K562 (cell line): ENCODE results near the gene MYH11.

ENCODE experiments used
- CGGBP1 ChIP-seq: fragments of 250-450 bp; sonication (Bioruptor Pico); IDR thresholded peaks from 2 replicates; pipeline ENCODE4 v1.9.0; 2021; ENCODE audit warnings: mild to moderate bottlenecking
- CHAMP1 ChIP-seq: fragments of 450-650 bp; IDR thresholded peaks from 2 replicates; pipeline ENCODE4 v1.6.1; 2016; ENCODE audit warnings: mild to moderate bottlenecking
- CREM ChIP-seq: IDR thresholded peaks from 2 replicates; pipeline ENCODE4 v1.6.1; 2014; ENCODE audit warnings: antibody characterized with exemption, low read depth
- EP300 ChIP-seq: IDR thresholded peaks from 2 replicates; pipeline ENCODE4 v1.6.1; 2012; ENCODE audit warnings: low read length, improper control_type of control experiment
- SMC3 ChIP-seq: conservative IDR thresholded peaks from 2 replicates; pipeline ENCODE4 v1.6.1; 2011; ENCODE audit warnings: low read depth, low read length, improper control_type of control experiment; ENCODE audit not compliant: insufficient read depth
- ZNF121 ChIP-seq: sonication (generic); formaldehyde crosslinking; conservative IDR thresholded peaks from 2 replicates; pipeline ENCODE4 v1.8.0; 2022; ENCODE audit warnings: missing genetic modification reagents
- ZNF143 ChIP-seq: sonication (generic); formaldehyde crosslinking; IDR thresholded peaks from 2 replicates; pipeline ENCODE4 v1.9.0; 2022; ENCODE audit warnings: mild to moderate bottlenecking, missing genetic modification reagents
- ZNF644 ChIP-seq: fragments of 200-800 bp; sonication (Bioruptor generic); IDR thresholded peaks from 2 replicates; pipeline ENCODE4 v1.6.1; 2016; ENCODE audit warnings: low read depth, missing genetic modification characterization, missing compliant biosample characterization
- TF ChIP-seq, protein P1 (sequence below): sonication (generic); formaldehyde crosslinking; IDR thresholded peaks from 2 replicates; pipeline ENCODE4 v1.8.1; 2022; ENCODE audit warnings: missing genetic modification reagents

DNA sequence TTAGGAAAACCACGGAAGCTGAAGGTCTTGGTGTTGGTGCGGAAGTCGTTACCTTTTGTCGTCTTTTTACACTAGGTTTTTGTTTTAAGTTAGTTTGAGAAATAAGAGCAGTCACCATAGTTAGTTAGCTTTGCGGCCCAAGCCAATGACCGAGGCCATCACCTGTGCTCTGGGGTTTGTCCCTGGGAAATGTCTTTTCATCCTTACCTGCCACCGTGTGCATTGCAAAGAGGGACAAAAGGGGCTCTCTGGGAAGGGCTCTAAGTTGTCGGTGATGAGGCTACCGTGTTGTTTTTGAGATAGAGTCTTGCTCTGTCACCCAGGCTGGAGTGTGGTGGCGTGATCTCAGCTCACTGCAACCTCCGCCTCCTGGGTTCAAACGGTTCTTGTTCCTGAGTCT, 157.0 kb downstream of the MYH11 start:
- TF ChIP-seq, protein P1, sequence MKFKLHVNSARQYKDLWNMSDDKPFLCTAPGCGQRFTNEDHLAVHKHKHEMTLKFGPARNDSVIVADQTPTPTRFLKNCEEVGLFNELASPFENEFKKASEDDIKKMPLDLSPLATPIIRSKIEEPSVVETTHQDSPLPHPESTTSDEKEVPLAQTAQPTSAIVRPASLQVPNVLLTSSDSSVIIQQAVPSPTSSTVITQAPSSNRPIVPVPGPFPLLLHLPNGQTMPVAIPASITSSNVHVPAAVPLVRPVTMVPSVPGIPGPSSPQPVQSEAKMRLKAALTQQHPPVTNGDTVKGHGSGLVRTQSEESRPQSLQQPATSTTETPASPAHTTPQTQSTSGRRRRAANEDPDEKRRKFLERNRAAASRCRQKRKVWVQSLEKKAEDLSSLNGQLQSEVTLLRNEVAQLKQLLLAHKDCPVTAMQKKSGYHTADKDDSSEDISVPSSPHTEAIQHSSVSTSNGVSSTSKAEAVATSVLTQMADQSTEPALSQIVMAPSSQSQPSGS (CRISPR knock-in tag): no peak
- TF ChIP-seq ZNF644 (no peak), SMC3 (no peak), CHAMP1 (no peak), CGGBP1 (CRISPR knock-in tag) (no peak), CREM (no peak), ZNF121 (CRISPR knock-in tag) (no peak), EP300 (no peak), ZNF143 (CRISPR knock-in tag) (no peak)
